H1 (cell line): Measurements from ENCODE around the gene NR4A1. TPM values are rescaled to one million over a fixed set of nuclear protein-coding genes. Genes with fewer than 3 reads are reported as not detected.
A peak's percentile ranks its signal among the peaks of the same experiment; 100 is the strongest.

ENCODE experiments used
- BACH1 ChIP-seq: IDR thresholded peaks from 2 replicates; pipeline ENCODE4 v1.6.1; 2012; ENCODE audit warnings: low read length, improper control_type of control experiment
- BCL11A ChIP-seq, 2 experiments: IDR thresholded peaks; one replicate each; pipeline ENCODE4 v1.6.1; 2011; ENCODE audit warnings: low read depth in 2 of 2, low read length in 2 of 2, mild to moderate bottlenecking in 2 of 2
- CBX5 ChIP-seq: fragments of 300-800, 300-1000 bp; sonication (generic); IDR thresholded peaks from 2 replicates; pipeline ENCODE4 v1.7.1; 2016; ENCODE audit warnings: antibody characterized with exemption, low read length, low read depth
- GABPA ChIP-seq: IDR thresholded peaks from 2 replicates; pipeline ENCODE4 v1.6.1; 2011; ENCODE audit warnings: mild to moderate bottlenecking, low read length, moderate library complexity, borderline replicate concordance; ENCODE audit not compliant: insufficient read depth
- HDAC2 ChIP-seq, 2 experiments: fragments of 300-600 bp in 1 of 2; sonication (generic) in 1 of 2; IDR thresholded peaks; 2 replicates each; pipeline ENCODE4 v1.6.1; 2011 to 2012; ENCODE audit warnings: low read depth in 2 of 2, low read length in 2 of 2, mild to moderate bottlenecking in 2 of 2, moderate library complexity in 2 of 2, borderline replicate concordance in 1 of 2, inconsistent platforms in 1 of 2
- JUND ChIP-seq: IDR thresholded peaks from 2 replicates; pipeline ENCODE4 v1.6.1; 2011; ENCODE audit warnings: mild to moderate bottlenecking, improper control_type of control experiment, low read length
- KDM1A ChIP-seq: fragments of 200-600, 300-600 bp; sonication (generic); IDR thresholded peaks from 2 replicates; pipeline ENCODE4 v1.7.1; 2016; ENCODE audit warnings: mild to moderate bottlenecking, low read length, borderline replicate concordance
- POLR2A ChIP-seq, 2 experiments: IDR thresholded peaks; 1 replicate in 1 of 2; 2 replicates in 1 of 2; pipeline ENCODE4 v1.6.1; 2011; ENCODE audit warnings: low read depth in 2 of 2, low read length in 2 of 2, mild to moderate bottlenecking in 2 of 2; ENCODE audit errors: control extremely low read depth in 1 of 2
- POLR2AphosphoS5 ChIP-seq: IDR thresholded peaks from 2 replicates; pipeline ENCODE4 v1.6.1; 2011; ENCODE audit warnings: low read depth, low read length
- RNF2 ChIP-seq: fragments of 200-900, 300-1000 bp; sonication (generic); IDR thresholded peaks from 2 replicates; pipeline ENCODE4 v1.7.1; 2016; ENCODE audit warnings: borderline replicate concordance, low read depth, mild to moderate bottlenecking, antibody characterized with exemption, low read length; ENCODE audit not compliant: poor library complexity, severe bottlenecking; ENCODE audit errors: missing control alignments
- SAP30 ChIP-seq: fragments of 300-600 bp; sonication (generic); IDR thresholded peaks from 2 replicates; pipeline ENCODE4 v1.7.1; 2012; ENCODE audit warnings: low read length, moderate library complexity, mild to moderate bottlenecking, inconsistent platforms; ENCODE audit not compliant: insufficient read depth, insufficient replicate concordance
- SP1 ChIP-seq: IDR thresholded peaks from 2 replicates; pipeline ENCODE4 v1.6.1; 2011; ENCODE audit warnings: low read depth, low read length
- SP4 ChIP-seq: IDR thresholded peaks from 2 replicates; pipeline ENCODE4 v1.6.1; 2012; ENCODE audit warnings: low read length, inconsistent platforms
- SRF ChIP-seq: IDR thresholded peaks from 2 replicates; pipeline ENCODE4 v1.6.1; 2011; ENCODE audit warnings: mild to moderate bottlenecking, low read depth, low read length, moderate library complexity
- SUZ12 ChIP-seq: fragments of 200-600 bp; sonication (generic); IDR thresholded peaks from 2 replicates; pipeline ENCODE4 v1.6.1; 2012; ENCODE audit warnings: mild to moderate bottlenecking, inconsistent platforms, low read length, moderate library complexity, mixed read lengths
- TAF1 ChIP-seq: IDR thresholded peaks from 2 replicates; pipeline ENCODE4 v1.6.1; 2011; ENCODE audit warnings: mild to moderate bottlenecking, low read depth, low read length
- TAF7 ChIP-seq: optimal IDR thresholded peaks from 2 replicates; pipeline ENCODE3; 2011; ENCODE audit warnings: low read depth, mild to moderate bottlenecking, inconsistent platforms, low read length, moderate library complexity, borderline replicate concordance
- polyA plus RNA-seq, 7 experiments: library from polyadenylated mRNA; depleted of rRNA in 3 of 7; stranded (reverse) in 5 of 7; unstranded in 2 of 7; fragments of >200 nt in 5 of 7; fragments of 200-250 nt in 2 of 7; gene quantifications; 1 replicate in 5 of 7; 2 replicates in 1 of 7; 4 replicates in 1 of 7; pipeline versions ENCODE4 v1.2.1 to v1.2.3, GENCODE V29; 2011 to 2013; ENCODE audit warnings: missing spikeins in 2 of 7, mixed read lengths in 2 of 7
- total RNA-seq: library from RNA; stranded (reverse); fragmentation: NEBNext Ultra II Directional; extraction: Animal tissue kit (Norgen Biotek cat#: 25700); gene quantifications from 2 replicates; pipeline ENCODE4 v1.2.1, GENCODE V29; 2021
- TF ChIP-seq, protein P1 (sequence below): IDR thresholded peaks from 2 replicates; pipeline ENCODE4 v1.6.1; 2012; ENCODE audit warnings: inconsistent platforms
- TF ChIP-seq, protein P2 (sequence below): IDR thresholded peaks from 2 replicates; pipeline ENCODE4 v1.6.1; 2012; ENCODE audit warnings: low read length, inconsistent platforms
- TF ChIP-seq, protein P3 (sequence below): IDR thresholded peaks from 2 replicates; pipeline ENCODE4 v1.6.1; 2011; ENCODE audit warnings: low read length, improper control_type of control experiment

NR4A1 gene
- total and polyA plus RNA-seq, 2 of the 8 experiments (the other 6 are each of a cell fraction or from before 2014, with no cell fraction given): 18.7 to 23.3 TPM

DNA sequence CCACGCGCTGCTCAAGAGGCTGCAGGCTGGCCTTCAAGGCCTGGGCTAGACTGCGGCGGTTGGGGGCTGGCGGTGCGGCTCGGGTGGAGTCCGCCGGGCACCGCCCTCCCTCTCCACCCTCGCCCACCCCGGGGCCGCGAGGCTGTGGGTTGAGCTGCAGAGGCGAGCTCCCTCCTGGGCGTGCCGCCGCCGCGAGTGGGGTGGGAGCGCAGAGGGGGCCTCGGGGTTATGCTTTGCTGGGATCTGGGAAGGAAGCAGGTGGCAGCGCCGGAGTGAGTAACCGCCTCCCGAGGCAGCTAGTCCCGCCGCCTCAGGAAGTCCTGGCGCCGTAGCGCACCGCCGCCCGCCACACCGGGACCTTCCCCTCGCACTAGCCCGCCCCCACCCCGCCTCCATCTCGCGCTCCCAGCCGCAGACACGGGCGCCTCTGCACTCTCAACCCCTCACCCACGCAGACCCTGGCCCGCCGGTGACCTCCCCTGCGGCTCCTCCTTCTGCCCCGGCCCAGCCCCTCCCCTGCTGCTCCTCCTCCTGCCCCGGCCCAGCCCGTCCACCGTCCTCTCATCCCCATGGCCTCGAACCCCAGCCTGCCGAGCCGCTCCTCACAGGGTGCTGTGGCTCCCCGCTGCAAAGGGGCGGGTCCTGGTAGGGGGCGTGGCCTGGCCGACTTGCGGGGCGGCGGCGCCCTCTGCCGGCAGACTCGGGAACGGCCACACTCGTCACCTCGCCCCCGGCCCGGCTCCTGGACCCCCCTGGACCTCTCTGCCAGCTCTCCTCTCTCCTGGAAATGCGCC, 27.9 kb upstream of the NR4A1 start (continued):
- TF ChIP-seq JUND (peak; percentile 52; the same call in 1 of the 2 replicates), SUZ12 (0 out of 2 replicates have a peak, but pooled peaks have one; percentile 24), TAF7 (no peak), POLR2A (IDR thresholded peaks at IDR 0.05; ENCODE audit: control extremely low read depth in 1 of 2, low read depth in 2 of 2, low read length in 2 of 2) (no peak), HDAC2 (IDR thresholded peaks at IDR 0.05; ENCODE audit: borderline replicate concordance in 1 of 2, low read depth in 2 of 2, low read length in 2 of 2) (no peak), BCL11A (IDR thresholded peaks at IDR 0.05; ENCODE audit: low read depth in 2 of 2, low read length in 2 of 2) (no peak), SP1 (peak; percentile 85), POLR2AphosphoS5 (no peak), TAF1 (no peak), SAP30 (no peak), SRF (no peak), BACH1 (no peak), CBX5 (no peak), RNF2 (no peak), KDM1A (no peak), GABPA (no peak), SP4 (peak; percentile 92)
- TF ChIP-seq, protein P1, sequence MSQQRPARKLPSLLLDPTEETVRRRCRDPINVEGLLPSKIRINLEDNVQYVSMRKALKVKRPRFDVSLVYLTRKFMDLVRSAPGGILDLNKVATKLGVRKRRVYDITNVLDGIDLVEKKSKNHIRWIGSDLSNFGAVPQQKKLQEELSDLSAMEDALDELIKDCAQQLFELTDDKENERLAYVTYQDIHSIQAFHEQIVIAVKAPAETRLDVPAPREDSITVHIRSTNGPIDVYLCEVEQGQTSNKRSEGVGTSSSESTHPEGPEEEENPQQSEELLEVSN: peak; percentile 45
- TF ChIP-seq, protein P2, sequence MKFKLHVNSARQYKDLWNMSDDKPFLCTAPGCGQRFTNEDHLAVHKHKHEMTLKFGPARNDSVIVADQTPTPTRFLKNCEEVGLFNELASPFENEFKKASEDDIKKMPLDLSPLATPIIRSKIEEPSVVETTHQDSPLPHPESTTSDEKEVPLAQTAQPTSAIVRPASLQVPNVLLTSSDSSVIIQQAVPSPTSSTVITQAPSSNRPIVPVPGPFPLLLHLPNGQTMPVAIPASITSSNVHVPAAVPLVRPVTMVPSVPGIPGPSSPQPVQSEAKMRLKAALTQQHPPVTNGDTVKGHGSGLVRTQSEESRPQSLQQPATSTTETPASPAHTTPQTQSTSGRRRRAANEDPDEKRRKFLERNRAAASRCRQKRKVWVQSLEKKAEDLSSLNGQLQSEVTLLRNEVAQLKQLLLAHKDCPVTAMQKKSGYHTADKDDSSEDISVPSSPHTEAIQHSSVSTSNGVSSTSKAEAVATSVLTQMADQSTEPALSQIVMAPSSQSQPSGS: no peak
- TF ChIP-seq, protein P3, sequence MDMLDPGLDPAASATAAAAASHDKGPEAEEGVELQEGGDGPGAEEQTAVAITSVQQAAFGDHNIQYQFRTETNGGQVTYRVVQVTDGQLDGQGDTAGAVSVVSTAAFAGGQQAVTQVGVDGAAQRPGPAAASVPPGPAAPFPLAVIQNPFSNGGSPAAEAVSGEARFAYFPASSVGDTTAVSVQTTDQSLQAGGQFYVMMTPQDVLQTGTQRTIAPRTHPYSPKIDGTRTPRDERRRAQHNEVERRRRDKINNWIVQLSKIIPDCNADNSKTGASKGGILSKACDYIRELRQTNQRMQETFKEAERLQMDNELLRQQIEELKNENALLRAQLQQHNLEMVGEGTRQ: no peak
